DMS53 treated with DMSO at 0.1 percent for 48 hours (cell line): ENCODE measurements around the gene RNF13.
"Not testable (repeated sequence)": the region's sequence is repeated elsewhere in the genome, so short reads cannot be mapped to it uniquely, and the experiment has no call there.

Experiments
- DNase-seq: peaks from one replicate; lab custom pipeline; 2025; ENCODE audit not compliant: unreplicated experiment; lab: John Stamatoyannopoulos, UW

The RNF13 gene

GRCh38 chr3:149838491-149838890 lies 25.5 kb downstream of the RNF13 start:
- not testable (repeated sequence) for DNase-seq

GRCh38 chr3:149839469-149839868 lies 26.5 kb downstream of the RNF13 start:
- DNase-seq = not testable (repeated sequence)

- no peak for DNase-seq
Observed at GRCh38 chr3:149839896-149840295, 26.9 kb downstream of the RNF13 start.

- DNase-seq = no peak
Observed at GRCh38 chr3:149843502-149843901, 30.5 kb downstream of the RNF13 start.

GRCh38 chr3:149844091-149844490 lies 31.1 kb downstream of the RNF13 start:
- no peak for DNase-seq

GRCh38 chr3:149845570-149846244 lies 32.7 kb downstream of the RNF13 start:
- DNase-seq = no peak

GRCh38 chr3:149848238-149848637 lies 35.2 kb downstream of the RNF13 start:
- DNase-seq = no peak

GRCh38 chr3:149848688-149849087 lies 35.7 kb downstream of the RNF13 start:
- no peak for DNase-seq

- DNase-seq = no peak
Observed at GRCh38 chr3:149850787-149851584, 38.0 kb downstream of the RNF13 start.

- no peak for DNase-seq
Observed at GRCh38 chr3:149858911-149859310, 45.9 kb downstream of the RNF13 start.

GRCh38 chr3:149860881-149861280 lies 47.9 kb downstream of the RNF13 start:
- DNase-seq = no peak

GRCh38 chr3:149867563-149867962 lies 54.5 kb downstream of the RNF13 start:
- DNase-seq = no peak

- no peak for DNase-seq
Observed at GRCh38 chr3:149871855-149872254, 58.8 kb downstream of the RNF13 start.

- no peak for DNase-seq
Observed at GRCh38 chr3:149872589-149872988, 59.6 kb downstream of the RNF13 start.

- no peak for DNase-seq
Observed at GRCh38 chr3:149877668-149878067, 64.7 kb downstream of the RNF13 start.

- DNase-seq = no peak
Observed at GRCh38 chr3:149879872-149880271, 66.9 kb downstream of the RNF13 start.

- DNase-seq = no peak
Observed at GRCh38 chr3:149881879-149882278, 68.9 kb downstream of the RNF13 start.

- no peak for DNase-seq
Observed at GRCh38 chr3:149883134-149883533, 70.1 kb downstream of the RNF13 start.

GRCh38 chr3:149883860-149884259 lies 70.8 kb downstream of the RNF13 start:
- not testable (repeated sequence) for DNase-seq

GRCh38 chr3:149884848-149885247 lies 71.8 kb downstream of the RNF13 start:
- DNase-seq = not testable (repeated sequence)

GRCh38 chr3:149886957-149887356 lies 73.9 kb downstream of the RNF13 start:
- DNase-seq = no peak

GRCh38 chr3:149891621-149892020 lies 78.6 kb downstream of the RNF13 start:
- DNase-seq = no peak
